GM23338 (cell line): ENCODE measurements around the gene CRISPLD2. TPM values are rescaled to one million over a fixed set of nuclear protein-coding genes. Genes with fewer than 3 reads are reported as not detected.

Source experiments
- ATAC-seq: fragments of 200-7000 bp; cut with Tn5 transposase; 3 replicates; pipeline ENCODE4 v1.9.1; 2020
- DNase-seq: peaks from one replicate; pipeline ENCODE4 v3.0.0-alpha.2; 2015; ENCODE audit warnings: low spot score
- H2AFZ ChIP-seq: fragments of 200-600 bp; sonication (generic); 2 replicates; pipeline ENCODE4 v1.8.0; 2016; ENCODE audit warnings: antibody characterized with exemption, mild to moderate bottlenecking, moderate library complexity
- H3F3A ChIP-seq: fragments of 200-600 bp; sonication (generic); replicated peaks from 2 replicates; pipeline ENCODE4 v1.8.0; 2017; ENCODE audit warnings: antibody characterized with exemption, mixed run types, low read depth
- H3K27ac ChIP-seq: fragments of 200-600 bp; sonication (generic); 2 replicates; pipeline ENCODE4 v1.6.1; 2016; ENCODE audit warnings: low read depth
- H3K27me3 ChIP-seq: fragments of 200-600 bp; sonication (generic); 2 replicates; pipeline ENCODE4 v1.8.0; 2016; ENCODE audit warnings: mild to moderate bottlenecking, mixed run types, moderate library complexity; ENCODE audit not compliant: insufficient read depth
- H3K36me3 ChIP-seq: fragments of 200-600 bp; sonication (generic); 2 replicates; pipeline ENCODE4 v1.8.0; 2016; ENCODE audit warnings: mild to moderate bottlenecking; ENCODE audit not compliant: insufficient read depth
- H3K4me1 ChIP-seq: fragments of 200-600 bp; sonication (generic); 2 replicates; pipeline ENCODE4 v1.8.0; 2016; ENCODE audit warnings: mild to moderate bottlenecking, moderate library complexity; ENCODE audit not compliant: insufficient read depth
- H3K4me2 ChIP-seq: fragments of 200-600 bp; sonication (generic); 2 replicates; pipeline ENCODE4 v1.7.1; 2017; ENCODE audit warnings: mixed run types
- H3K4me3 ChIP-seq: fragments of 200-600 bp; sonication (generic); 2 replicates; pipeline ENCODE4 v1.6.1; 2016; ENCODE audit warnings: mixed run types
- H3K79me2 ChIP-seq: fragments of 200-600 bp; sonication (generic); replicated peaks from 2 replicates; pipeline ENCODE4 v1.8.0; 2017; ENCODE audit warnings: mild to moderate bottlenecking; ENCODE audit not compliant: insufficient read depth
- H3K9me2 ChIP-seq: fragments of 200-600 bp; sonication (generic); 2 replicates; pipeline ENCODE4 v1.8.0; 2017; ENCODE audit not compliant: insufficient read depth
- H4K20me1 ChIP-seq: fragments of 200-600 bp; sonication (generic); replicated peaks from 2 replicates; pipeline ENCODE4 v1.8.0; 2017; ENCODE audit warnings: mild to moderate bottlenecking; ENCODE audit not compliant: insufficient read depth
- H3K27ac Mint-ChIP-seq: 2 replicates; pipeline ENCODE4 v1.8.0; 2020; ENCODE audit warnings: inconsistent platforms, mild to moderate bottlenecking, moderate library complexity, mixed read lengths
- H3K27me3 Mint-ChIP-seq: 3 replicates; pipeline ENCODE4 v1.8.0; 2022; ENCODE audit warnings: low read depth, mild to moderate bottlenecking, moderate library complexity, mixed read lengths, inconsistent platforms; ENCODE audit not compliant: insufficient read depth, poor library complexity
- H3K36me3 Mint-ChIP-seq: 3 replicates; pipeline ENCODE4 v1.8.0; 2021; ENCODE audit warnings: low read depth, mild to moderate bottlenecking, inconsistent platforms, moderate library complexity, mixed read lengths
- H3K4me1 Mint-ChIP-seq: 3 replicates; pipeline ENCODE4 v1.8.0; 2020; ENCODE audit warnings: mild to moderate bottlenecking, inconsistent platforms, mixed read lengths
- H3K4me3 Mint-ChIP-seq: 3 replicates; pipeline ENCODE4 v1.8.0; 2021; ENCODE audit warnings: moderate library complexity, mild to moderate bottlenecking, inconsistent platforms, mixed read lengths
- H3K9me3 Mint-ChIP-seq: 3 replicates; pipeline ENCODE4 v1.8.0; 2020; ENCODE audit warnings: moderate library complexity, mild to moderate bottlenecking, inconsistent platforms, mixed read lengths
- CREB1 ChIP-seq: fragments of 250-450 bp; sonication (Bioruptor Pico); IDR thresholded peaks from 2 replicates; pipeline ENCODE4 v1.5.0; 2020; ENCODE audit warnings: low read depth, mild to moderate bottlenecking, moderate library complexity
- EZH2 ChIP-seq: fragments of 200-600 bp; sonication (generic); IDR thresholded peaks from one replicate; pipeline ENCODE4 v1.8.0; 2017; ENCODE audit warnings: antibody characterized with exemption, mild to moderate bottlenecking, low read depth; ENCODE audit not compliant: unreplicated experiment
- EZH2phosphoT487 ChIP-seq: fragments of 200-600 bp; sonication (generic); IDR thresholded peaks from one replicate; pipeline ENCODE4 v1.8.1; 2018; ENCODE audit warnings: antibody characterized with exemption; ENCODE audit not compliant: unreplicated experiment
- JUNB ChIP-seq: IDR thresholded peaks from one replicate; pipeline ENCODE4 v1.6.1; 2016; ENCODE audit warnings: antibody characterized with exemption; ENCODE audit not compliant: unreplicated experiment
- NANOG ChIP-seq: IDR thresholded peaks from 2 replicates; pipeline ENCODE4 v1.6.1; 2016; ENCODE audit warnings: antibody characterized with exemption, borderline replicate concordance
- POLR2AphosphoS5 ChIP-seq: IDR thresholded peaks from 2 replicates; pipeline ENCODE4 v1.6.1; 2016; ENCODE audit warnings: antibody characterized with exemption, low read depth
- STAT1 ChIP-seq: IDR thresholded peaks from one replicate; pipeline ENCODE4 v1.6.1; 2016; ENCODE audit warnings: antibody characterized with exemption; ENCODE audit not compliant: unreplicated experiment
- ZNF114 ChIP-seq: fragments of 250-450 bp; sonication (Bioruptor Pico); IDR thresholded peaks from 2 replicates; pipeline ENCODE4 v1.5.0; 2020; ENCODE audit warnings: mild to moderate bottlenecking, moderate library complexity
- ZNF331 ChIP-seq: fragments of 250-450 bp; sonication (Bioruptor Pico); IDR thresholded peaks from 2 replicates; pipeline ENCODE4 v1.5.0; 2020; ENCODE audit warnings: low read depth, mild to moderate bottlenecking, moderate library complexity
- polyA plus RNA-seq: library from polyadenylated mRNA; unstranded; fragments of >200 nt; fragmentation: Nextera tagmentation; extraction: Ambion mirVana; gene quantifications from 2 replicates; pipeline ENCODE4 v1.2.1, GENCODE V29; 2016
- total RNA-seq: library from RNA; depleted of rRNA; stranded (reverse); fragments of >200 nt; shearing (Covaris generic); gene quantifications from 2 replicates; pipeline ENCODE4 v1.2.3, GENCODE V29; 2014
- TF ChIP-seq, protein P1 (sequence below): IDR thresholded peaks from 2 replicates; pipeline ENCODE4 v1.6.1; 2016; ENCODE audit warnings: antibody characterized with exemption
- TF ChIP-seq, protein P2 (sequence below), 2 experiments: fragments of 200-600 bp in 1 of 2; sonication (generic) in 1 of 2; conservative IDR thresholded peaks; 2 replicates each; pipeline versions ENCODE4 v1.5.1 to v1.6.1; 2016 to 2017; ENCODE audit warnings: antibody characterized with exemption in 2 of 2, low read depth in 2 of 2, mild to moderate bottlenecking in 2 of 2, moderate library complexity in 1 of 2
- TF ChIP-seq, protein P3 (sequence below): IDR thresholded peaks from one replicate; pipeline ENCODE4 v1.6.1; 2018; ENCODE audit warnings: antibody characterized with exemption; ENCODE audit not compliant: unreplicated experiment
- TF ChIP-seq, protein P4 (sequence below): fragments of 250-450 bp; sonication (Bioruptor Pico); IDR thresholded peaks from 2 replicates; pipeline ENCODE4 v1.5.0; 2020; ENCODE audit warnings: mild to moderate bottlenecking, moderate library complexity

CRISPLD2 gene
- total and polyA plus RNA-seq, 2 experiments from 2014 or later, result 2.6 to 8.3 TPM

DNA sequence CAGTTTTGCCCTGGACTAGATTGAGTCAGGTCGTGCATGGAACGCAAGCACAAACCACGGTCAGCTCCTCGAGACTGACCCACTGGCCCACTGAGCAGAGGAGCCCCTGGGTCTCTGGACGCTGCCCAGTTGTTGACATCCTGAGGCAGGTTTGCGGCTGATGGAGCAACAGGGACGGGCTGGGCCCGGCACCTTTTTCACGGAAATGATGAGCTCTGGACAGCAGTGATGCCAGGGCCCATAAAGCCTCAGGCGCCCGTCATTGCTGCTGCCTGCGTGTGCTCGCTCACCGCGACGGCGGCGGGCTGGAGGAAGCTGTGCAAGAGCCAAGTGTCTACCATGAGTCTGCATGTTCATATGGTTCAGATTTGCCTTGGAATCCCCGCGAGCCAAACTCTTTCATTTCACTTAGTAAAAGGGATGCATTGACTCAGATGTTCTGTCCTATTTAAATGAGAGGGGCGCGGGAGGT is 30.8 kb upstream of the CRISPLD2 start:
- DNase-seq (no peak), ATAC-seq (no peak)
- no peak overlapping the region for H3K4me2 ChIP-seq
- no peaks in the 10 kb centered on the region for H3K27me3 ChIP-seq
- H3K4me1 Mint-ChIP-seq, result peaks cover 2% of the 10 kb centered on the region; the same call in 2 of the 3 replicates
- peaks cover 4% of the 10 kb centered on the region for H4K20me1 ChIP-seq
- no peaks in the 10 kb centered on the region for H3K79me2 ChIP-seq
- TF ChIP-seq NANOG, result no peak
- no peak for TF ChIP-seq EZH2phosphoT487
- TF ChIP-seq POLR2AphosphoS5, result no peak
- TF ChIP-seq ZNF331 (CRISPR knock-in tag), result no peak
- TF ChIP-seq, protein P1, sequence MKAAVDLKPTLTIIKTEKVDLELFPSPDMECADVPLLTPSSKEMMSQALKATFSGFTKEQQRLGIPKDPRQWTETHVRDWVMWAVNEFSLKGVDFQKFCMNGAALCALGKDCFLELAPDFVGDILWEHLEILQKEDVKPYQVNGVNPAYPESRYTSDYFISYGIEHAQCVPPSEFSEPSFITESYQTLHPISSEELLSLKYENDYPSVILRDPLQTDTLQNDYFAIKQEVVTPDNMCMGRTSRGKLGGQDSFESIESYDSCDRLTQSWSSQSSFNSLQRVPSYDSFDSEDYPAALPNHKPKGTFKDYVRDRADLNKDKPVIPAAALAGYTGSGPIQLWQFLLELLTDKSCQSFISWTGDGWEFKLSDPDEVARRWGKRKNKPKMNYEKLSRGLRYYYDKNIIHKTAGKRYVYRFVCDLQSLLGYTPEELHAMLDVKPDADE, result no peak
- TF ChIP-seq, protein P2, sequence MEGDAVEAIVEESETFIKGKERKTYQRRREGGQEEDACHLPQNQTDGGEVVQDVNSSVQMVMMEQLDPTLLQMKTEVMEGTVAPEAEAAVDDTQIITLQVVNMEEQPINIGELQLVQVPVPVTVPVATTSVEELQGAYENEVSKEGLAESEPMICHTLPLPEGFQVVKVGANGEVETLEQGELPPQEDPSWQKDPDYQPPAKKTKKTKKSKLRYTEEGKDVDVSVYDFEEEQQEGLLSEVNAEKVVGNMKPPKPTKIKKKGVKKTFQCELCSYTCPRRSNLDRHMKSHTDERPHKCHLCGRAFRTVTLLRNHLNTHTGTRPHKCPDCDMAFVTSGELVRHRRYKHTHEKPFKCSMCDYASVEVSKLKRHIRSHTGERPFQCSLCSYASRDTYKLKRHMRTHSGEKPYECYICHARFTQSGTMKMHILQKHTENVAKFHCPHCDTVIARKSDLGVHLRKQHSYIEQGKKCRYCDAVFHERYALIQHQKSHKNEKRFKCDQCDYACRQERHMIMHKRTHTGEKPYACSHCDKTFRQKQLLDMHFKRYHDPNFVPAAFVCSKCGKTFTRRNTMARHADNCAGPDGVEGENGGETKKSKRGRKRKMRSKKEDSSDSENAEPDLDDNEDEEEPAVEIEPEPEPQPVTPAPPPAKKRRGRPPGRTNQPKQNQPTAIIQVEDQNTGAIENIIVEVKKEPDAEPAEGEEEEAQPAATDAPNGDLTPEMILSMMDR (conservative IDR thresholded peaks at IDR 0.05; ENCODE audit: low read depth in 2 of 2), result no peak
- TF ChIP-seq ZNF114, result no peak
- TF ChIP-seq EZH2, result no peak
- TF ChIP-seq, protein P3, sequence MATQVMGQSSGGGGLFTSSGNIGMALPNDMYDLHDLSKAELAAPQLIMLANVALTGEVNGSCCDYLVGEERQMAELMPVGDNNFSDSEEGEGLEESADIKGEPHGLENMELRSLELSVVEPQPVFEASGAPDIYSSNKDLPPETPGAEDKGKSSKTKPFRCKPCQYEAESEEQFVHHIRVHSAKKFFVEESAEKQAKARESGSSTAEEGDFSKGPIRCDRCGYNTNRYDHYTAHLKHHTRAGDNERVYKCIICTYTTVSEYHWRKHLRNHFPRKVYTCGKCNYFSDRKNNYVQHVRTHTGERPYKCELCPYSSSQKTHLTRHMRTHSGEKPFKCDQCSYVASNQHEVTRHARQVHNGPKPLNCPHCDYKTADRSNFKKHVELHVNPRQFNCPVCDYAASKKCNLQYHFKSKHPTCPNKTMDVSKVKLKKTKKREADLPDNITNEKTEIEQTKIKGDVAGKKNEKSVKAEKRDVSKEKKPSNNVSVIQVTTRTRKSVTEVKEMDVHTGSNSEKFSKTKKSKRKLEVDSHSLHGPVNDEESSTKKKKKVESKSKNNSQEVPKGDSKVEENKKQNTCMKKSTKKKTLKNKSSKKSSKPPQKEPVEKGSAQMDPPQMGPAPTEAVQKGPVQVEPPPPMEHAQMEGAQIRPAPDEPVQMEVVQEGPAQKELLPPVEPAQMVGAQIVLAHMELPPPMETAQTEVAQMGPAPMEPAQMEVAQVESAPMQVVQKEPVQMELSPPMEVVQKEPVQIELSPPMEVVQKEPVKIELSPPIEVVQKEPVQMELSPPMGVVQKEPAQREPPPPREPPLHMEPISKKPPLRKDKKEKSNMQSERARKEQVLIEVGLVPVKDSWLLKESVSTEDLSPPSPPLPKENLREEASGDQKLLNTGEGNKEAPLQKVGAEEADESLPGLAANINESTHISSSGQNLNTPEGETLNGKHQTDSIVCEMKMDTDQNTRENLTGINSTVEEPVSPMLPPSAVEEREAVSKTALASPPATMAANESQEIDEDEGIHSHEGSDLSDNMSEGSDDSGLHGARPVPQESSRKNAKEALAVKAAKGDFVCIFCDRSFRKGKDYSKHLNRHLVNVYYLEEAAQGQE, result no peak
- TF ChIP-seq, protein P4, sequence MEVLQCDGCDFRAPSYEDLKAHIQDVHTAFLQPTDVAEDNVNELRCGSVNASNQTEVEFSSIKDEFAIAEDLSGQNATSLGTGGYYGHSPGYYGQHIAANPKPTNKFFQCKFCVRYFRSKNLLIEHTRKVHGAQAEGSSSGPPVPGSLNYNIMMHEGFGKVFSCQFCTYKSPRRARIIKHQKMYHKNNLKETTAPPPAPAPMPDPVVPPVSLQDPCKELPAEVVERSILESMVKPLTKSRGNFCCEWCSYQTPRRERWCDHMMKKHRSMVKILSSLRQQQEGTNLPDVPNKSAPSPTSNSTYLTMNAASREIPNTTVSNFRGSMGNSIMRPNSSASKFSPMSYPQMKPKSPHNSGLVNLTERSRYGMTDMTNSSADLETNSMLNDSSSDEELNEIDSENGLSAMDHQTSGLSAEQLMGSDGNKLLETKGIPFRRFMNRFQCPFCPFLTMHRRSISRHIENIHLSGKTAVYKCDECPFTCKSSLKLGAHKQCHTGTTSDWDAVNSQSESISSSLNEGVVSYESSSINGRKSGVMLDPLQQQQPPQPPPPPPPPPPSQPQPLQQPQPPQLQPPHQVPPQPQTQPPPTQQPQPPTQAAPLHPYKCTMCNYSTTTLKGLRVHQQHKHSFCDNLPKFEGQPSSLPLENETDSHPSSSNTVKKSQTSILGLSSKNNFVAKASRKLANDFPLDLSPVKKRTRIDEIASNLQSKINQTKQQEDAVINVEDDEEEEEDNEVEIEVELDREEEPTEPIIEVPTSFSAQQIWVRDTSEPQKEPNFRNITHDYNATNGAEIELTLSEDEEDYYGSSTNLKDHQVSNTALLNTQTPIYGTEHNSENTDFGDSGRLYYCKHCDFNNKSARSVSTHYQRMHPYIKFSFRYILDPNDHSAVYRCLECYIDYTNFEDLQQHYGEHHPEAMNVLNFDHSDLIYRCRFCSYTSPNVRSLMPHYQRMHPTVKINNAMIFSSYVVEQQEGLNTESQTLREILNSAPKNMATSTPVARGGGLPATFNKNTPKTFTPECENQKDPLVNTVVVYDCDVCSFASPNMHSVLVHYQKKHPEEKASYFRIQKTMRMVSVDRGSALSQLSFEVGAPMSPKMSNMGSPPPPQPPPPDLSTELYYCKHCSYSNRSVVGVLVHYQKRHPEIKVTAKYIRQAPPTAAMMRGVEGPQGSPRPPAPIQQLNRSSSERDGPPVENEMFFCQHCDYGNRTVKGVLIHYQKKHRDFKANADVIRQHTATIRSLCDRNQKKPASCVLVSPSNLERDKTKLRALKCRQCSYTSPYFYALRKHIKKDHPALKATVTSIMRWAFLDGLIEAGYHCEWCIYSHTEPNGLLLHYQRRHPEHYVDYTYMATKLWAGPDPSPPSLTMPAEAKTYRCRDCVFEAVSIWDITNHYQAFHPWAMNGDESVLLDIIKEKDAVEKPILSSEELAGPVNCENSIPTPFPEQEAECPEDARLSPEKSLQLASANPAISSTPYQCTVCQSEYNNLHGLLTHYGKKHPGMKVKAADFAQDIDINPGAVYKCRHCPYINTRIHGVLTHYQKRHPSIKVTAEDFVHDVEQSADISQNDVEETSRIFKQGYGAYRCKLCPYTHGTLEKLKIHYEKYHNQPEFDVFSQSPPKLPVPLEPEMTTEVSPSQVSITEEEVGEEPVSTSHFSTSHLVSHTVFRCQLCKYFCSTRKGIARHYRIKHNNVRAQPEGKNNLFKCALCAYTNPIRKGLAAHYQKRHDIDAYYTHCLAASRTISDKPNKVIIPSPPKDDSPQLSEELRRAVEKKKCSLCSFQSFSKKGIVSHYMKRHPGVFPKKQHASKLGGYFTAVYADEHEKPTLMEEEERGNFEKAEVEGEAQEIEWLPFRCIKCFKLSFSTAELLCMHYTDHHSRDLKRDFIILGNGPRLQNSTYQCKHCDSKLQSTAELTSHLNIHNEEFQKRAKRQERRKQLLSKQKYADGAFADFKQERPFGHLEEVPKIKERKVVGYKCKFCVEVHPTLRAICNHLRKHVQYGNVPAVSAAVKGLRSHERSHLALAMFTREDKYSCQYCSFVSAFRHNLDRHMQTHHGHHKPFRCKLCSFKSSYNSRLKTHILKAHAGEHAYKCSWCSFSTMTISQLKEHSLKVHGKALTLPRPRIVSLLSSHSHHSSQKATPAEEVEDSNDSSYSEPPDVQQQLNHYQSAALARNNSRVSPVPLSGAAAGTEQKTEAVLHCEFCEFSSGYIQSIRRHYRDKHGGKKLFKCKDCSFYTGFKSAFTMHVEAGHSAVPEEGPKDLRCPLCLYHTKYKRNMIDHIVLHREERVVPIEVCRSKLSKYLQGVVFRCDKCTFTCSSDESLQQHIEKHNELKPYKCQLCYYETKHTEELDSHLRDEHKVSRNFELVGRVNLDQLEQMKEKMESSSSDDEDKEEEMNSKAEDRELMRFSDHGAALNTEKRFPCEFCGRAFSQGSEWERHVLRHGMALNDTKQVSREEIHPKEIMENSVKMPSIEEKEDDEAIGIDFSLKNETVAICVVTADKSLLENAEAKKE (CRISPR knock-in tag), result no peak
- TF ChIP-seq STAT1, result no peak
- no peak for TF ChIP-seq CREB1 (CRISPR knock-in tag)
- TF ChIP-seq JUNB, result no peak
- H3K36me3 Mint-ChIP-seq, result no peaks in the 10 kb centered on the region
- H3K36me3 ChIP-seq, result no peaks in the 10 kb centered on the region
- no peaks in the 10 kb centered on the region for H3K9me2 ChIP-seq
- peaks cover 3% of the 10 kb centered on the region for H3K27me3 Mint-ChIP-seq
- H3K27ac Mint-ChIP-seq, result no peak overlapping the region
- H3K4me1 ChIP-seq, result no peaks in the 10 kb centered on the region
- no peak overlapping the region for H3K4me3 Mint-ChIP-seq
- no peaks in the 10 kb centered on the region for H3K9me3 Mint-ChIP-seq
- no peak overlapping the region for H3K27ac ChIP-seq
- no peak overlapping the region for H2AFZ ChIP-seq
- no peak overlapping the region for H3K4me3 ChIP-seq
- 0 out of 2 replicates have a peak, but pooled peaks cover 5% of the 10 kb centered on the region for H3F3A ChIP-seq
